Smooth muscle cell (in vitro differentiated cells): ENCODE results near the gene CDR2L. TPM values are rescaled to one million over a fixed set of nuclear protein-coding genes. Genes with fewer than 3 reads are reported as not detected.

Experiments used
- DNase-seq: peaks from one replicate; lab custom pipeline; 2025; ENCODE audit not compliant: unreplicated experiment; lab: John Stamatoyannopoulos, UW
- H2AFZ ChIP-seq: fragments of 200-600 bp; sonication (generic); 2 replicates; pipeline ENCODE4 v1.6.0; 2016; ENCODE audit warnings: antibody characterized with exemption, low read depth, mild to moderate bottlenecking
- H3F3A ChIP-seq: fragments of 200-600 bp; sonication (generic); 2 replicates; pipeline ENCODE4 v1.6.0; 2017; ENCODE audit warnings: antibody characterized with exemption, low read depth
- H3K27ac ChIP-seq: fragments of 200-600 bp; sonication (generic); 2 replicates; pipeline ENCODE4 v1.5.1; 2016; ENCODE audit warnings: low read depth, mild to moderate bottlenecking
- H3K27me3 ChIP-seq: fragments of 200-600 bp; sonication (generic); 2 replicates; pipeline ENCODE4 v1.6.1; 2016; ENCODE audit warnings: low read depth, mild to moderate bottlenecking
- H3K36me3 ChIP-seq: fragments of 200-600 bp; sonication (generic); 2 replicates; pipeline ENCODE4 v1.5.1; 2016; ENCODE audit warnings: low read depth
- H3K4me1 ChIP-seq: fragments of 200-600 bp; sonication (generic); 2 replicates; pipeline ENCODE4 v1.5.1; 2016; ENCODE audit warnings: low read depth
- H3K4me2 ChIP-seq: fragments of 200-600 bp; sonication (generic); 2 replicates; pipeline ENCODE4 v1.6.0; 2016; ENCODE audit warnings: mild to moderate bottlenecking
- H3K4me3 ChIP-seq: fragments of 200-600 bp; sonication (generic); 2 replicates; pipeline ENCODE4 v1.5.1; 2016; ENCODE audit warnings: mild to moderate bottlenecking
- H3K79me2 ChIP-seq: fragments of 200-600 bp; sonication (generic); 2 replicates; pipeline ENCODE4 v1.6.0; 2016; ENCODE audit warnings: low read depth, mild to moderate bottlenecking
- H3K9ac ChIP-seq: fragments of 200-600 bp; sonication (generic); 2 replicates; pipeline ENCODE4 v1.6.0; 2016; ENCODE audit warnings: low read depth
- H3K9me3 ChIP-seq: fragments of 200-600 bp; sonication (generic); replicated peaks from 2 replicates; pipeline ENCODE4 v1.5.1; 2016; ENCODE audit warnings: low read depth
- H4K20me1 ChIP-seq: fragments of 200-600 bp; sonication (generic); 2 replicates; pipeline ENCODE4 v1.6.0; 2016; ENCODE audit warnings: low read depth
- WGBS: methylation state at CpG from one replicate; pipeline ENCODE4 v1.1.7; 2016; ENCODE audit warnings: low lambda C conversion rate; 5-methylcytosine and 5-hydroxymethylcytosine counted together
- polyA plus RNA-seq: library from polyadenylated mRNA; unstranded; fragments of >200 nt; fragmentation: Nextera tagmentation; extraction: Ambion mirVana; gene quantifications from 2 replicates; pipeline ENCODE4 v1.2.1, GENCODE V29; 2016
- total RNA-seq: library from RNA; depleted of rRNA; stranded (reverse); fragments of >200 nt; gene quantifications from 2 replicates; pipeline ENCODE4 v1.2.3, GENCODE V29; 2014
- TF ChIP-seq, protein P1 (sequence below): fragments of 200-600 bp; sonication (generic); IDR thresholded peaks from 2 replicates; pipeline ENCODE4 v1.5.1; 2017; ENCODE audit warnings: borderline replicate concordance, mild to moderate bottlenecking, antibody characterized with exemption; ENCODE audit not compliant: insufficient read depth, poor library complexity, severe bottlenecking

The CDR2L gene
- total and polyA plus RNA-seq, 2 experiments from 2014 or later: 37.8 to 40.7 TPM

DNA sequence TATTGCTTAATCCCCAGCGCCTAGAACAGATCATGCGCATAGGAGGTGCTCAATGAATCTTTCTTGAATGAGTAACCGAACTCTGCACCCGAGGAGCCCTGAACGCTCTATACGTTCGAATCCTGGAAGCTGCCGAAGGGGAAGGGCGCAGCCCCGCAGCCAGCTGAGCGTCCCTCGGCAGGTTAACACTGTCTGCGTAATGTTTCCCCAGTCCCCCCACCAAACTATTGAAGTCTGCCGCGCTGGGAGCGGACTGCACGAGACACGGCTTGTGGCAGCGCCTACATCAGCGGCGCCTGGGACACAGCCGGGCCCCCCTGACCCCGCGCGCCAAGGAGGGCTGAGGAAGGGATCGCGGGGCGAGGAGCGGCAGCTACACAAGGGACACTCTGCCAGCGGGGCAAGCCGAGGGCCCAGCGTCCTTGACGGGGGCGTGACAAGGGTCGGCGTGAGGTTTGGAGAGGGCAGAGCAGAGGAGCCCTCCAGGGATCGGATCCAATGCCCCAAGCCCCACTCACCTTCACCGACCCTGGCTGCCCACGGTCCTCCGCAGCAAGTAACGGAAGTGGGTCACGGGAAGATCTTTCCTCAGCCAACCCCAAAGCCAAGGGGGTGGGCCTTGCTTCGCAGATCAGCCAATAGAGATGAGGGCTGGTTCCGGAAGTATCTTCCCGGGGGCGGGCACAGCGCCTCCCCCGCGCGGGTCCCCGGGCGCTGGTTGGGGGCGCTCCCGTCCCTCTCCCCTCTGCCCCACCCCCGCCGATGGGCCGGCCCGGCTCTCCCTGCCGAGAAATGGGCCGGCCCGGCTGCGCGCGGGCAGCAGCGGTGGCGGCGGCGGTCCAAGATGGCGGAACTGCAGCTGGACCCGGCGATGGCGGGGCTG is 59.2 kb downstream of the CDR2L start, which contains the start of the genes ATP5PD and KCTD2:
TSS of gene ATP5PD (minus strand) at position 563 of the 883 bp plus-strand sequence. CDS start 4,319 bp downstream, outside the sequence.
TSS of gene KCTD2 (plus strand) at position 819 of the 883 bp plus-strand sequence. CDS start at position 845, 26 bp downstream.
- H3K4me1 ChIP-seq: peaks cover 14% of the 10 kb centered on the region
- peak within 1 kb of the TSS; percentile 81 for H2AFZ ChIP-seq
- WGBS: 2% methylated on average over 47 of the region's 72 CpGs
- H3K4me2 ChIP-seq: peak within 1 kb of the TSS; percentile 98
- no peaks in the 10 kb centered on the region for H3K9me3 ChIP-seq
- TF ChIP-seq, protein P1, sequence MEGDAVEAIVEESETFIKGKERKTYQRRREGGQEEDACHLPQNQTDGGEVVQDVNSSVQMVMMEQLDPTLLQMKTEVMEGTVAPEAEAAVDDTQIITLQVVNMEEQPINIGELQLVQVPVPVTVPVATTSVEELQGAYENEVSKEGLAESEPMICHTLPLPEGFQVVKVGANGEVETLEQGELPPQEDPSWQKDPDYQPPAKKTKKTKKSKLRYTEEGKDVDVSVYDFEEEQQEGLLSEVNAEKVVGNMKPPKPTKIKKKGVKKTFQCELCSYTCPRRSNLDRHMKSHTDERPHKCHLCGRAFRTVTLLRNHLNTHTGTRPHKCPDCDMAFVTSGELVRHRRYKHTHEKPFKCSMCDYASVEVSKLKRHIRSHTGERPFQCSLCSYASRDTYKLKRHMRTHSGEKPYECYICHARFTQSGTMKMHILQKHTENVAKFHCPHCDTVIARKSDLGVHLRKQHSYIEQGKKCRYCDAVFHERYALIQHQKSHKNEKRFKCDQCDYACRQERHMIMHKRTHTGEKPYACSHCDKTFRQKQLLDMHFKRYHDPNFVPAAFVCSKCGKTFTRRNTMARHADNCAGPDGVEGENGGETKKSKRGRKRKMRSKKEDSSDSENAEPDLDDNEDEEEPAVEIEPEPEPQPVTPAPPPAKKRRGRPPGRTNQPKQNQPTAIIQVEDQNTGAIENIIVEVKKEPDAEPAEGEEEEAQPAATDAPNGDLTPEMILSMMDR: no peak
- peak; percentile 78 for DNase-seq
- peaks cover 22% of the 10 kb centered on the region for H3K79me2 ChIP-seq
- peak within 1 kb of the TSS; percentile 90 for H3K4me3 ChIP-seq
- peak within 1 kb of the TSS; percentile 89 for H3K27ac ChIP-seq
- peaks cover 6% of the 10 kb centered on the region for H3K36me3 ChIP-seq
- H4K20me1 ChIP-seq: peaks cover 10% of the 10 kb centered on the region
- H3K27me3 ChIP-seq: no peaks in the 10 kb centered on the region
- H3K9ac ChIP-seq: peak within 1 kb of the TSS; percentile 86
- H3F3A ChIP-seq: no peaks in the 10 kb centered on the region

DNA sequence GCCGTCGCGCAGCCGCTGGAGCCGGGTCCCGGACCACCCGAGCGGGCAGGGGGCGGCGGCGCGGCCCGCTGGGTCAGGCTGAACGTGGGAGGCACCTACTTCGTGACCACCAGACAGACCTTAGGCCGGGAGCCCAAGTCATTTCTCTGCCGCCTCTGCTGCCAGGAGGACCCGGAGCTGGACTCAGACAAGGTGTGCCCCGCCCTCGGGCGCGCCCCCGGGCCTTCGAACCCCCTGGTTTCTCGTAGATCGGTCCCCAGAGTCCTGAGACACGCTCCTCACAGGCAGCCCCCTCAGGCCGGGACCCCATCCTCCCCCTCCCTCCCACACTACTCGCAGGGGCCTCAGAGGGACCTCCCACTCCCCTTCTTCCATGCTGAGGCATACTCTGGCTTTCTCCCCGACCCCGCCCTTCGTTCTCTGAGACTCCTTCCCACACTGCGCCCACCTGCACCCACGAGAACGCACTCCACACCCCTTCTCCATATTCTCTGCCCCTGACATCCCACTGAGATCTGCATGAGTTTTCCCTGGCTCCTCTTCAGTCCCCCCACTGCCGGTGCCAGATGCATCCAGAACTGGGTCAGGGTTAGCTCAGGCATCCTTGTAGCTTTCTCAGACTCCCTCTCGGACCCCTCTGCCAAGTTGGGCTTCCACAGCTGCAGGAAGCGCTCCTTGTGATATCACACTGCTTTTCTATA is 60.1 kb downstream of the CDR2L start:
- Histone ChIP-seq H3K27ac (no peak overlapping the region), H3K4me1 (peaks cover 14% of the 10 kb centered on the region)
- DNase-seq: peak; percentile 24

DNA sequence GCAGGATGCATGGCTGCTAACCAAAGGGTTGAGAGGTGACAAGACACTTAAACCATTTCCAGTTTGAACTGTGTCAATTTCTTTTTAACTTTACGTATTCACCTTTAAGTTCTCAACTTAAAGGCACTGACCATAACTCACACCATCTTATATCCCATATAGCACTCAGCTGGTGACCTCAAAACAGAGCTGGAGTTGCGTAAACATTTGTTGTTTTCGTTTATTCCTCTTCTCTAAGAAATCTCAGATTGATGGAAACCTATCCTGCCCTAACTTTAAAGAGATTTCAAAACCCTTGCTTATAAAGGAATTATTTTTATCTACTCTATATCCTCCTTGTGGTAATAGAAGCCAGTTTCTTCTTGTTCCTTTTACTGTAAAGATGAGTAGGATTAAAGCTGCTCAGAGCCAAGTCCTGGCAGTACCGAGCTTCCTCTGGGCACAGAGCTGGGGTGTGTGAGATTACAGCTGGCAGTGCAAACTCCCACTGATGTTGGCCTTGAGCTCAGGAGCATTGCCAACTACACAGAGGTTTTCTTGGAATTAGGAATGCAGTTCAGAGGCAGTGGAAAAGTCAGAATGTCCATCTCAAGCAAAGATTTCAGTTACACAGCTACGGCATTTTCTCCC is 60.9 kb downstream of the CDR2L start:
- peaks cover 22% of the 10 kb centered on the region for H3K79me2 ChIP-seq
- peak overlapping the region; percentile 17 for H3K27ac ChIP-seq
- no peak for DNase-seq
- no peaks in the 10 kb centered on the region for H3K36me3 ChIP-seq
- peak overlapping the region; percentile 90 for H3K4me3 ChIP-seq
- no peak overlapping the region for H3K9ac ChIP-seq
- peaks cover 5% of the 10 kb centered on the region for H4K20me1 ChIP-seq
- TF ChIP-seq, protein P1: no peak
- 31% methylated on average over 5 of the region's 5 CpGs for WGBS
- H3K4me2 ChIP-seq: peak overlapping the region; percentile 98
- H2AFZ ChIP-seq: no peak overlapping the region
- H3K27me3 ChIP-seq: no peaks in the 10 kb centered on the region
- peaks cover 14% of the 10 kb centered on the region for H3K4me1 ChIP-seq
- no peaks in the 10 kb centered on the region for H3F3A ChIP-seq
- no peaks in the 10 kb centered on the region for H3K9me3 ChIP-seq

More for the DNA sequence above, 60.1 kb downstream of the CDR2L start:
- WGBS: 2% methylated on average over 27 of the region's 38 CpGs
- TF ChIP-seq, protein P1: no peak
- Histone ChIP-seq H2AFZ (peak overlapping the region; percentile 79), H4K20me1 (peaks cover 10% of the 10 kb centered on the region), H3K9me3 (no peaks in the 10 kb centered on the region), H3K36me3 (no peaks in the 10 kb centered on the region), H3K27me3 (no peaks in the 10 kb centered on the region), H3K9ac (peak overlapping the region; percentile 64), H3K79me2 (peaks cover 22% of the 10 kb centered on the region), H3K4me2 (peak overlapping the region; percentile 98), H3F3A (no peaks in the 10 kb centered on the region), H3K4me3 (peak overlapping the region; percentile 90)
